Measurements from ENCODE around the gene DUS2.

DNA sequence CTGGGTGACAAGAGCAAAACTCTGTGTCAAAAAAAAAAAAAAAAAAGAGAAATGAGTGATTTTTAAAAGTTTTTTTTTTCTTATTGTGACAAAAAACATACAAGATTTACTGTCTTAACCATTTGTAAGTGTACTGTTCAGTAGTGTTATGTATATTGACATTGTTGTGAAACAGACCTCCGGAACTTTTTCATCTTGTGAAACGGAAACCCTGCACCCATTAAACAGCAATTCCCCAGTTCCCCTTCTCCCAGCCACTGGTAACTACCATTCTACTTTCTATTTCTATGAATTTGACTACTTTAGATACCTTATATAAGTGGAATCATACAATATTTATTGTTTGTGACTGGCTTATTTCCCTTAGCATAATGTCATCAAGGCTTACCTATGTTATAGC is 18.7 kb downstream of the DUS2 start:
- TF ChIP-seq, protein P1, sequence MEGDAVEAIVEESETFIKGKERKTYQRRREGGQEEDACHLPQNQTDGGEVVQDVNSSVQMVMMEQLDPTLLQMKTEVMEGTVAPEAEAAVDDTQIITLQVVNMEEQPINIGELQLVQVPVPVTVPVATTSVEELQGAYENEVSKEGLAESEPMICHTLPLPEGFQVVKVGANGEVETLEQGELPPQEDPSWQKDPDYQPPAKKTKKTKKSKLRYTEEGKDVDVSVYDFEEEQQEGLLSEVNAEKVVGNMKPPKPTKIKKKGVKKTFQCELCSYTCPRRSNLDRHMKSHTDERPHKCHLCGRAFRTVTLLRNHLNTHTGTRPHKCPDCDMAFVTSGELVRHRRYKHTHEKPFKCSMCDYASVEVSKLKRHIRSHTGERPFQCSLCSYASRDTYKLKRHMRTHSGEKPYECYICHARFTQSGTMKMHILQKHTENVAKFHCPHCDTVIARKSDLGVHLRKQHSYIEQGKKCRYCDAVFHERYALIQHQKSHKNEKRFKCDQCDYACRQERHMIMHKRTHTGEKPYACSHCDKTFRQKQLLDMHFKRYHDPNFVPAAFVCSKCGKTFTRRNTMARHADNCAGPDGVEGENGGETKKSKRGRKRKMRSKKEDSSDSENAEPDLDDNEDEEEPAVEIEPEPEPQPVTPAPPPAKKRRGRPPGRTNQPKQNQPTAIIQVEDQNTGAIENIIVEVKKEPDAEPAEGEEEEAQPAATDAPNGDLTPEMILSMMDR (IDR thresholded peaks at IDR 0.05): no peak
- no peak for TF ChIP-seq POLR2A (IDR thresholded peaks at IDR 0.05)
- TF ChIP-seq EP300 (IDR thresholded peaks at IDR 0.05; ENCODE audit: low read depth): no peak
- no peak for TF ChIP-seq POLR2AphosphoS5 (IDR thresholded peaks at IDR 0.05)
